Stimulated activated CD4-positive, alpha-beta T cell treated with anti-CD3 and anti-CD28 coated beads, Interleukin-4, amount 100 ng/mL, for 48 hours (primary cell): Measurements from ENCODE around the gene IFITM5.
"Not testable (repeated sequence)": the region's sequence is repeated elsewhere in the genome, so short reads cannot be mapped to it uniquely, and the experiment has no call there.

Source experiments
- DNase-seq, 2 donors: peaks; one replicate each; pipeline ENCODE4 v3.0.0-alpha.2; 2020; ENCODE audit warnings: low read depth in 2 of 2

IFITM5 gene

GRCh38 chr11:328012-328411 is 28.7 kb upstream of the IFITM5 start:
- DNase-seq: no peak

- DNase-seq: no peak
Measured at GRCh38 chr11:327581-327923, 28.2 kb upstream of the IFITM5 start.

GRCh38 chr11:326842-327580 is 27.7 kb upstream of the IFITM5 start:
- DNase-seq: peak in 1 of 2 donors; percentile 54

GRCh38 chr11:326592-326841 is 27.2 kb upstream of the IFITM5 start:
- no peak for DNase-seq

GRCh38 chr11:325796-326591 is 26.7 kb upstream of the IFITM5 start:
- no peak for DNase-seq

- DNase-seq: not testable (repeated sequence)
Measured at GRCh38 chr11:324593-325517, 25.5 kb upstream of the IFITM5 start.

GRCh38 chr11:324156-324555 is 24.8 kb upstream of the IFITM5 start:
- DNase-seq: no peak

GRCh38 chr11:319888-320273 is 20.6 kb upstream of the IFITM5 start:
- not testable (repeated sequence) for DNase-seq

GRCh38 chr11:319121-319887 is 20.0 kb upstream of the IFITM5 start:
- not testable (repeated sequence) for DNase-seq

- not testable (repeated sequence) for DNase-seq
Measured at GRCh38 chr11:318405-319120, 19.2 kb upstream of the IFITM5 start.

- not testable (repeated sequence) for DNase-seq
Measured at GRCh38 chr11:317668-318404, 18.5 kb upstream of the IFITM5 start.

- DNase-seq: no peak
Measured at GRCh38 chr11:316891-317301, 17.6 kb upstream of the IFITM5 start.

- DNase-seq: no peak
Measured at GRCh38 chr11:316031-316701, 16.8 kb upstream of the IFITM5 start.

- DNase-seq: no peak
Measured at GRCh38 chr11:315516-315994, 16.2 kb upstream of the IFITM5 start.

- DNase-seq: no peak
Measured at GRCh38 chr11:315051-315481, 15.7 kb upstream of the IFITM5 start.

GRCh38 chr11:314554-314875 is 15.2 kb upstream of the IFITM5 start:
- DNase-seq: not testable (repeated sequence)

- DNase-seq: no peak
Measured at GRCh38 chr11:313787-314553, 14.6 kb upstream of the IFITM5 start, which contains the start of gene IFITM1. Gene IFITM1, plus strand, starts transcription at chr11:314040. Its CDS starts 131 bp downstream, at chr11:314171.

GRCh38 chr11:313304-313786 is 14.0 kb upstream of the IFITM5 start:
- no peak for DNase-seq
